ENCODE results near the gene CARHSP1.
"Not testable (repeated sequence)": the region's sequence is repeated elsewhere in the genome, so short reads cannot be mapped to it uniquely, and the experiment has no call there.

CARHSP1 gene

DNA sequence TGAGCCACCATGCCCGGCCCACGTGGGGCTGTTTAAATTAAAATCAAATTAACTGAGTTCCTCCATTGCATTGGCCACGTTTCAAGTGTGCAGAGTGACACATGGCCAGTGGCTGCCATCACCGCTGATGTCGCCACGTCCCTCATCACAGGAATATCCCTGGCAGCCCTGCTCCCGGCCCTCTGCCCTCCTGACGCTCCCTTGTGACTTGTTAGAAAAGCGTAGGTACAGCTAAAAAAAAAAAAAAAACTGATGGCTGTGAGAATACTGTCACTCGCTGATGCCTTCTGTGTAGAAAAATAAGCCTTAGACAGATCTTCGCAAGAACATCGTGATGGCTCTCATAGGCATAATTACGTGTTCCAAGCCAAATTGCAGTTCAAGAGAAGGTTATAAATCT, 21.7 kb downstream of the CARHSP1 start:
- H3K4me3 Mint-ChIP-seq = no peak overlapping the region
- H3K4me1 Mint-ChIP-seq (ENCODE audit: low read depth) = peaks cover 15% of the 10 kb centered on the region
- peaks cover 21% of the 10 kb centered on the region for H3K36me3 Mint-ChIP-seq (ENCODE audit: low read depth)
- H3K27me3 Mint-ChIP-seq (ENCODE audit: low read depth) = no peaks in the 10 kb centered on the region
- H3K9me3 Mint-ChIP-seq = no peaks in the 10 kb centered on the region
- no peak overlapping the region for H3K27ac Mint-ChIP-seq

DNA sequence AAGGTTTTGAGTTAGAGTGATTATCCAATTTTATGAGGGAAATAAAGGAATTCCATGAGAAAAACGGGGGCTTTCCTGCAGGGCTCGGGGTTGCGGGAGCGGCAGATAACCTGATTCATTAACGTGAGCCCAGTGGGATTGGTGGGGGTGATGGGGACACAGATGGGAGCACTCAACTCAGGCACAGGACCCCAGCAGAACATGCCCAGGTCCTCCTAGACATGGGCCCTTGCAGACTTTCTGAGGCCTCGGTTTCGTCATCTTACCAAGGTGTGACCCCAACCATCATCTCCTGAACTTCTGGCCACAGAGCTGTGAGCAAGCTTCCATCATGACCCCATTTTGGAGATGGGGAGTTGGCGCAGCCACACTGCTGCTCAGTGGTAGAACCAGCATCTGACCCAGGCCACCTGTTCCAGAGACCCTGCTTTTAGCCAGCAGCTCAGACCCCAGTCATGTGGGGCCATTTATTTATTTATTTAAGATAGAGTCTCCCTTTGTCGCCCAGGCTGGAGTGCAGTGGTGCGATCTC, 22.3 kb downstream of the CARHSP1 start:
- no peak overlapping the region for H3K27ac Mint-ChIP-seq
- no peak overlapping the region for H3K4me3 Mint-ChIP-seq
- H3K4me1 Mint-ChIP-seq (ENCODE audit: low read depth) = peaks cover 13% of the 10 kb centered on the region
- H3K36me3 Mint-ChIP-seq (ENCODE audit: low read depth) = peaks cover 19% of the 10 kb centered on the region
- H3K27me3 Mint-ChIP-seq (ENCODE audit: low read depth) = no peaks in the 10 kb centered on the region
- no peaks in the 10 kb centered on the region for H3K9me3 Mint-ChIP-seq

DNA sequence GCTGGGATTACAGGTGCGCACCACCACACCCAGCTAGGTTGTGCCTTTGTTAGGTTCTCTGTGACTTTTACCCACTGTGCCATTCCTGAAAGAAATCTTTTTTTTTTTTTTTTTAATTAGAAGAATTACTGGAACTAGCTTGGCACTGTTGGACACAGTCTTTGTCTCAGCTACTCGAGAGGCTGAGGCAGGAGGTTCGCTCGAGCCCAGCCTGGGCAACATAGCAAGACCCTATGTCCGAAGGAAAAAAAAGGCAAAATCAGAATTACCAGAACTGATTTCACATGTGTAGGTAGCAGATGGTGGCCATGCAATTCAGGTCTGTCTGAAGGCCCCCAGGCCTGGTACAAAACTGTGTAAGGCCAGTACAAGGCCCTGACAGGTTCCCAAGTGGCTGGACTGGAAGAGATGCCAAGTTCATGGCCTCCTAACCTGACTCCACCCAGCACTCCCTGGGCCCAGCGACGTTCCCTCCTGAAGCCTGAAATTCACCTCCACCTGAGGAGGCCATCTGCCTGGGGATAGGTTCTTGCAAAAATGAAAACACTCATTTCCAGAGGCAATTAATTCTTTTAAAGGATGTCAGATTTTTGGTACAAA, 23.0 kb downstream of the CARHSP1 start:
- Mint-ChIP-seq H3K27me3 (ENCODE audit: low read depth) (no peaks in the 10 kb centered on the region), H3K27ac (no peak overlapping the region), H3K4me3 (no peak overlapping the region), H3K36me3 (ENCODE audit: low read depth) (peaks cover 16% of the 10 kb centered on the region), H3K4me1 (ENCODE audit: low read depth) (peaks cover 10% of the 10 kb centered on the region), H3K9me3 (no peaks in the 10 kb centered on the region)

DNA sequence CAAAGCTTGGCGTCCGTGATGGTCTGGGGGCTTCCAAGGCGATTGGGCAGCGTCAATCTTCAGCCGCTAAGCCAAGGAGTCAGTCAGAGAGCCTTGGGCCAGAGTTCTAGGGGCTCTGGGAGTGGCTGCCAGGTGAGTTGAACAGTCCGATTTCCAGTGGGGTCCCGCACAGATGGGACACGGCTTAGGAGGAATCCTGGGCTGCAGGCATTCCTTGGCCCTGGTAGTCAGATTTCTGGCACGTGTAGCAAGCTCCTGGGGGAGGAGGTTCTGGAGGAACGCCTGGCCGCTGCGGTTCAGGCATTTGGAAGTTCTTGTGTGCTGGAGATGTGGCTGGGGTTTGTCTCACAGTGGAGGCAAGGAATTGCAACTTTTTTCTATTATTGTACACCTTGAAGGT, 25.5 kb downstream of the CARHSP1 start:
- not testable (repeated sequence) for H3K27me3 Mint-ChIP-seq (ENCODE audit: low read depth); H3K27ac Mint-ChIP-seq; H3K36me3 Mint-ChIP-seq (ENCODE audit: low read depth); H3K9me3 Mint-ChIP-seq; H3K4me1 Mint-ChIP-seq (ENCODE audit: low read depth); H3K4me3 Mint-ChIP-seq

DNA sequence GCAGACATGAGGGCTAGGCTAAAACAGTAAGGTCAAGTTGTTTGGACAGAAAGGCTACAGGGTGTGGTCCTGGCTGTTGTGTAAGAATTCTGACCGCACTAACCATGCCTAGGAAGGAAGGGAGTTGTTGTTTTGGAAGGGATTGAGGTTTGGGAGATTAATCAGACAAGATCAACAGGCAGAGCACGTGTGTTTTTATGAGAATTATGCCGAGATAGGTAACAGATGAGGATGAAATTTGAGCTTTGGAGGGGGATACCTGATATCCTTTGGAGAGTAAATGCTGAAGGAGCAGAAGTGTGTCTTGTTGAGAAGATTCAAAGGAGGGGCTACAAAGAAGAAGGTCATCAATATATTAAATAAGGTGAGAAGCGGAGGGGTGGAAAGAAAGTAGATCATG, 26.8 kb downstream of the CARHSP1 start:
- not testable (repeated sequence) for H3K27me3 Mint-ChIP-seq (ENCODE audit: low read depth); H3K9me3 Mint-ChIP-seq; H3K4me3 Mint-ChIP-seq; H3K36me3 Mint-ChIP-seq (ENCODE audit: low read depth); H3K27ac Mint-ChIP-seq; H3K4me1 Mint-ChIP-seq (ENCODE audit: low read depth)

DNA sequence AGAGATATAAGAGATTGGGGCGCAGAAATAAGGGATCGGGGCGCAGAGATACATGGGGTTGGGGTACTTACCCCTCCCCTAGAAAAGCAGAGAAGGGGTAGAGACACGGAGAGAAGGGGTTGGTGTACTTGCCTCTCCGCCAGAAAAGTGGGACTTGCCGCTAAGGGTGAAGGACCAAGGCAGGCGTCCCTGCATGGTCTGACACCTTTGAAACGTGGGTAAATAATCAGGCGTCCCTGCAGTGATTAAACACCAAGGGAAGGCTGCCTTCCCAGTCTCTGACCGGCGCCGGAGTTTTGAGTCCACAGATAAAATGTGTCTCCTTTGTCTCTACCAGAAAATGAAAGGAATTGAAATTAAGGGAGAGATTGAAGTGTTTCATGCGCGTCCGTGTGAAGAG, 31.2 kb downstream of the CARHSP1 start:
- not testable (repeated sequence) for H3K27me3 Mint-ChIP-seq (ENCODE audit: low read depth); H3K36me3 Mint-ChIP-seq (ENCODE audit: low read depth); H3K9me3 Mint-ChIP-seq; H3K4me1 Mint-ChIP-seq (ENCODE audit: low read depth); H3K4me3 Mint-ChIP-seq; H3K27ac Mint-ChIP-seq

DNA sequence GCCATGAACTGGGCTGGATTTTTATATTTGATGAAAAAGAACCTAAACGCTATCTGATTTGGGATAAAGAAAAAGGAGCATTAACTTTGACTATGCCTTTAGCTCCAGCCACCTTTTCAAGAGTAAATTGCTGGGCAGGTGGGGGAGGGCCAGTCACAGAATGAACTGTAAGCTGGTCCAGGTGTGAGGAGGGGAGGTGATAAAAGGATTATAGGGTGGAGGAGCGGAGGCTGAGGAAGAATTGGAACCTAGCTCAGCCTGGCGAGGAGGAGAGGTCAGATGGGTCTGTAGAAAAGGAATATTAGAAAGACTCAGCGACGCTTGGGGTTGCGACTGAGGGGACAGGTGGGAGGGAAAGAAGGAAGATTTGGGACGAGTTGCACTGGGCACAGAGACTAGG, 32.0 kb downstream of the CARHSP1 start:
- H3K9me3 Mint-ChIP-seq; H3K36me3 Mint-ChIP-seq (ENCODE audit: low read depth); H3K27me3 Mint-ChIP-seq (ENCODE audit: low read depth); H3K27ac Mint-ChIP-seq; H3K4me1 Mint-ChIP-seq (ENCODE audit: low read depth); H3K4me3 Mint-ChIP-seq: not testable (repeated sequence)

DNA sequence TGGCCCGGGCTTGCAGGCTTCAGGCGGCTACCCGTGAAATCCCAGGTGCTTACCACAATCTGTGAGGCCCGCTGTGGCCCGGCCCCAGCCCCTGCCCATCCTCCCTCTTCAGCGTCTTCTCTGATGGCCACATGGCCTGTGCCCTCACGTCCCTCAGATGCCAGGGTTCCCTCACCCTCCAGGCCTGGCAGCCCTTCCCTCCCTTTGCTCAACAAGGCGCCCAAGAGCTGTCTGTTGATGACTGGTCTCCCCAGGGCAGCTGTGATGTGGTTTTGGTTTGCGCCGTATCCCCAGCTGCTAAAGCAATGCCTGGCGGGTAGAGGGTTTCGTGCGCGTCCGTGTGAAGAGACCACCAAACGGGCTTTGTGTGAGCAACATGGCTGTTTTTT, 36.1 kb downstream of the CARHSP1 start:
- H3K9me3 Mint-ChIP-seq = no peaks in the 10 kb centered on the region
- no peak overlapping the region for H3K4me3 Mint-ChIP-seq
- no peak overlapping the region for H3K27ac Mint-ChIP-seq

DNA sequence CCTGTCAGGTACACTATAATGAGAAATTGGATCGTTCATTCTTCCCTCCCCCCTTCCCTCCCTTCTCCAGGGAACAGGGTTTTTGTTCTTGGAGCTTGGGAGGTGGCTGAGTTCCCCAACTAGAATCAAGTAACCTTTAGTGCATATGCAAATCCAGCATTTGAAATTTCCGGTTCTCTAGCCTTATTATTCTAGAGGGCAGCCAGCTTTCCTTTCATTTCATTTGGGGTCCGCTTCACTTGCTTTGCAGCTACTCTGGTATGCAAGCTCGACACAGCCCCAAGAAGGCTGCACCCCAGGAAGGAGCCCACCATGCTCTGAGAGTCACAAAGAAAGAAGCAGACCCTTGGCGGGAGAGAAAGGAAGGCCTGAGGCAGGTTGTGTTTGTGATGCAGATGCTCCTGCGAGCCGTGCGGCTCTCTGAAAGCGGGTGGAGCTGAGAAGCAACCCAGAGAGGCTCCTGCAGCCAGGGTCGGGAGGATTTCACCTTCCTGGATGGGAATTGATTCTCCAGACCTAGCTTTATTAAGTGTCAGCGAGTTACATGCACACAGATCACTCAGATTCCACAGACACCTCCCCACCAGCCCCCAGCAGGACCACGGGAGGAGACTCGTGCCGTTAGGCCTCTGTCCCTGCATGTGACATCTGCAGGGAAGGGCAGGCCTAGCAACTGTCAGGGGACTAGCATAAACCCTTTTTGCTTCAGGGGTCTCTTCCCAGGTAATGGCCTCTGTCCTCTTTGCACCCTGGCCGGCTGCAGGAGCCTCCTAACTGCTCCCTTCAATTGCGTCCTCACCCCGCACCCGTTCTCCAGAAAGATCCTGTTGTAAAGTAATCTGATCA, 36.7 kb downstream of the CARHSP1 start:
- no peaks in the 10 kb centered on the region for H3K27me3 Mint-ChIP-seq (ENCODE audit: low read depth)
- H3K4me1 Mint-ChIP-seq (ENCODE audit: low read depth) = peaks cover 3% of the 10 kb centered on the region
- H3K4me3 Mint-ChIP-seq = no peak overlapping the region
- peaks cover 20% of the 10 kb centered on the region for H3K36me3 Mint-ChIP-seq (ENCODE audit: low read depth)
- no peak overlapping the region for H3K27ac Mint-ChIP-seq
- H3K9me3 Mint-ChIP-seq = no peaks in the 10 kb centered on the region

More for the DNA sequence above, 36.1 kb downstream of the CARHSP1 start:
- no peaks in the 10 kb centered on the region for H3K27me3 Mint-ChIP-seq (ENCODE audit: low read depth)
- peaks cover 20% of the 10 kb centered on the region for H3K36me3 Mint-ChIP-seq (ENCODE audit: low read depth)
- peaks cover 3% of the 10 kb centered on the region for H3K4me1 Mint-ChIP-seq (ENCODE audit: low read depth)

DNA sequence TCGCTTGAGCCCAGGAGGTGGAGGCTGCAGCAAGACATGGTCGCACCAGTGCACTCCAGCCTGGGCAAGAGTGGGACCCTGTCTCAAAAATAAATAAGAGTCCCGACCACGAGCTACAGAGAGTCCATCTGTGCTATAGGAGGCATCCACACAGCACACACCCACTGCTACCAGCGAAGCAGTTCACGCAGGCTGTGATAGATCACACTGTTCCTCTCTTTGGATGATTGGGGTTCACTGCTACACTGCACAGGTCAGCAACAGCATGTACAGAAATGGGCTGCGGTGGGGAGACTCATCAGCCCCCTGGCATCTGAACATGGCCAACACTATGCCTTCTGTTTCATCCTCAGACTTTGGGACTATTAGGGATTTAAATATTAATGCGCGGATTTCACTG, 37.4 kb downstream of the CARHSP1 start:
- Mint-ChIP-seq H3K27me3 (ENCODE audit: low read depth) (no peaks in the 10 kb centered on the region), H3K4me1 (ENCODE audit: low read depth) (peaks cover 3% of the 10 kb centered on the region), H3K9me3 (no peaks in the 10 kb centered on the region), H3K36me3 (ENCODE audit: low read depth) (peaks cover 20% of the 10 kb centered on the region), H3K27ac (no peak overlapping the region), H3K4me3 (no peak overlapping the region)

DNA sequence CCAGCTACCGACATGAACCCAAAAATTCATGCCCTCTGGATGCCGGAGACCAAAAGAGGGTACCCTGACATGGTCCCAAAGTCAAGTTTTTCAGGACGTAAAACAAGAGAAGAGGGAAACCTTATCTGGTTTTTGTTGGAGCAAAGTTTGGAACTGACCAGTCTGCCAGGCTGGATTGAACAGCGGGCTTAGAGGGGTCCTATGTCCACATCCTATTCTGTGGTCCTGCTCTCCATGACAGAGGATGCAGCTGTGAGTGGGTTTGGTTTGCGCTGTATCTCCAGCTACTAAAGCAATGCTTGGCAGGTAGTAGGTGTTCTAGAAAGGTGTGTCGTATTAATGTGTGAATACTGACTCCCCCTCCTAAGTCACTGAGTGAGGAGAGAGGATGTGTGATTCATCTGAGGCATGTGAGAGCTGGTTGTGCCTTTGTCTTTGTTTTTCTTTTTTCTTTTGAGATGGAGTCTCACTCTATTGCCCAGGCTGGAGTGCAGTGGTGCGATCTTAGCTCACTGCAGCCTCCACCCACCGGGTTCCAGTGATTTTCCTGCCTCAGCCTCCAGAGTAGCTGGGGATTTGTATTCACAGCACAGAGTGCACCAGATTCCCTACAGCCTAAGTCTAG, 40.2 kb downstream of the CARHSP1 start:
- Mint-ChIP-seq H3K36me3 (ENCODE audit: low read depth) (peaks cover 25% of the 10 kb centered on the region), H3K4me3 (no peak overlapping the region), H3K4me1 (ENCODE audit: low read depth) (no peaks in the 10 kb centered on the region), H3K9me3 (no peaks in the 10 kb centered on the region), H3K27me3 (ENCODE audit: low read depth) (no peaks in the 10 kb centered on the region), H3K27ac (peak overlapping the region; percentile 15)

DNA sequence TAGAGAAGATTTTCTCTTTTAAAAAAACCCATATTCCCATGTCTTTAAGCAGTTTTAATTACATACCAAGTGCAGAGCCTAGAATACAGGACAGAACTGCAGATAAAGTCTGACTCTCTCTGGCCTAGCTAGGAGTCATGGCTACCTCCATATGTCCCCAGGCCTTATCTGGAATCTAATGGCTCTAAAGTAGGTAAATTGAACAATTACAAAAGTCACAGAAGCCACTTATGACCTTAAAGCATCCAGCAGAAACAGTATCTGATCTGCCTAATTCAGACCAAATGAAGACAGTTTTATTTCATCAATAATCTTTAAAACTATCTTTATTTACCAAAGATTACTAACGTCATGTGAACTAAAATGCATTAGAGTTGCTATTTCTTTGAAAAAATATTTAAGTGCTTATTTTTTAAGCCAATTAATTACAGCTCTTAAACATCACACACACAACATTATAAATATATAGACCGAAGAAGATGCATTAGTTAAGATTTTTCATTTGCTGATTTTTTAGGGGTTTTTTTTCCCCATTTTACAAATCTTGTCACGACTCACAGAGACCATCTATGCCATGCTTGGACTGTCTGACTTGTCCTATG, 42.4 kb downstream of the CARHSP1 start:
- no peak overlapping the region for H3K27ac Mint-ChIP-seq
- peaks cover 6% of the 10 kb centered on the region for H3K4me1 Mint-ChIP-seq (ENCODE audit: low read depth)
- peaks cover 29% of the 10 kb centered on the region for H3K36me3 Mint-ChIP-seq (ENCODE audit: low read depth)

DNA sequence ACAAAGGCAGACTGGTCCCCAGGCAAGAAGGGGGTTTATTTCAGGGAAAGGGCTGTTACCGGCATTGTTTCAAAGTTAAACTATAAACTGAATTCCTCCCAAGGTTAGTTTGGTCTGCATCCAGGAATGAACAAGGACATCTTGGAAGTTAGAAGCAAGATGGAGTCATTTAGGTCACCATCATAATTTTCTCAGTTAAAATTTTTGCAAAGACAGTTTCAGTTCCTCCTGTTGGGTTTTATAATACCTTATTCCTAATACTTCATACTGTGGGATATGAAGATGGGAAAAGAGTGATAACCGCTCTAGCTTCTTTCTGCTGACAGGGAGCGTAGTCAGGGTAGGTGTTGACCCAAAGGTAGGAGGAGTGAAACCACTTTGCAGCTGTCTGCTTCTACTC, 46.4 kb downstream of the CARHSP1 start:
- Mint-ChIP-seq H3K4me3 (no peak overlapping the region), H3K9me3 (no peaks in the 10 kb centered on the region), H3K27me3 (ENCODE audit: low read depth) (no peaks in the 10 kb centered on the region), H3K27ac (no peak overlapping the region), H3K4me1 (ENCODE audit: low read depth) (peaks cover 6% of the 10 kb centered on the region), H3K36me3 (ENCODE audit: low read depth) (peaks cover 32% of the 10 kb centered on the region)

More for the DNA sequence above, 42.4 kb downstream of the CARHSP1 start:
- H3K27me3 Mint-ChIP-seq (ENCODE audit: low read depth) = no peaks in the 10 kb centered on the region
- H3K4me3 Mint-ChIP-seq = no peak overlapping the region
- no peaks in the 10 kb centered on the region for H3K9me3 Mint-ChIP-seq

DNA sequence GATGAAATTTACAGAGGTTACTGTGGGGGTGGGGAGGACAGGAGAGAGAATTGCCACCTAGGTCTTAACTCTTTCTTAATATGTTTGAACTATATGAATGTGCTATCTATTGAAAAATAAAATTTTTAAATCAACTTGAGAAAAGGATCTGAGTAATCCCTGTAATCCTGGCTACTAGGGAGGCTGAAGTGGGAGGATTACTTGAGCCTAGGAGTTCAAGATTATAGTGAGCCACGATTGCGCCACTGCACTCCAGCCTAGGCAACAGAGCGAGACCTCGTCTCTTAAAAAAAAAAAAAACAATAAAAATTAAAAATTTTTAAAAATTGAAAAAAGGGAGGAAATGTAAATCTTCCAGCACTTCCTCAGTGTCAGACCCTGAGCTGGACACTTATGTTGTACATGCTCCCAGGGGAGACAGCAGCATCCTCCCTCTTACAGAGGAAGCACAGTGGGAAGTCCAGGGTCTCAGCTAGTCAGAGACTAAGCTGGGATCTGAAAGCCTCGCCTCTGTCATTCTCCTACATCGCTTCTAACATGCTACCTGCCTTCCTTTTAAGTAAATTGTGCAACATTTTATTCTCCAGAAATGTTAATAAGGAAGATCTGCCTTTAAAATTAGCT, 49.3 kb downstream of the CARHSP1 start:
- Mint-ChIP-seq H3K9me3 (no peaks in the 10 kb centered on the region), H3K27ac (no peak overlapping the region), H3K36me3 (ENCODE audit: low read depth) (peaks cover 50% of the 10 kb centered on the region), H3K4me1 (ENCODE audit: low read depth) (peaks cover 15% of the 10 kb centered on the region), H3K27me3 (ENCODE audit: low read depth) (no peaks in the 10 kb centered on the region), H3K4me3 (no peak overlapping the region)
